COR-L47 (cell line): ENCODE data around the gene KRT83.
"Not testable (repeated sequence)": the region's sequence is repeated elsewhere in the genome, so short reads cannot be mapped to it uniquely, and the experiment has no call there.

ENCODE experiments used
- DNase-seq: peaks from one replicate; lab custom pipeline; 2025; lab: John Stamatoyannopoulos, UW

Gene KRT83

GRCh38 chr12:52332381-52332780, 11.2 kb upstream of the KRT83 start:
- DNase-seq: no peak

- DNase-seq: no peak
Measured at GRCh38 chr12:52331833-52332232, 10.6 kb upstream of the KRT83 start.

- no peak for DNase-seq
Measured at GRCh38 chr12:52331039-52331438, 9.8 kb upstream of the KRT83 start.

GRCh38 chr12:52327830-52328500, 6.8 kb upstream of the KRT83 start:
- DNase-seq: no peak

GRCh38 chr12:52327052-52327829, 6.0 kb upstream of the KRT83 start:
- peak; percentile 80 for DNase-seq

- DNase-seq: no peak
Measured at GRCh38 chr12:52324153-52324444, 2.9 kb upstream of the KRT83 start.

- DNase-seq: peak; percentile 68
Measured at GRCh38 chr12:52323416-52324152, 2.4 kb upstream of the KRT83 start.

GRCh38 chr12:52323001-52323400, 1.8 kb upstream of the KRT83 start:
- no peak for DNase-seq

- no peak for DNase-seq
Measured at GRCh38 chr12:52322069-52322468, 871 bp upstream of the KRT83 start.

GRCh38 chr12:52321418-52321817, 220 bp upstream of the KRT83 start:
- DNase-seq: no peak

- peak; percentile 52 for DNase-seq
Measured at GRCh38 chr12:52319097-52319496, 2.1 kb downstream of the KRT83 start.

GRCh38 chr12:52318241-52318990, 2.8 kb downstream of the KRT83 start:
- no peak for DNase-seq

GRCh38 chr12:52317468-52318052, 3.6 kb downstream of the KRT83 start:
- DNase-seq: no peak

- DNase-seq: no peak
Measured at GRCh38 chr12:52316701-52317100, 4.5 kb downstream of the KRT83 start.

GRCh38 chr12:52316290-52316689, 4.9 kb downstream of the KRT83 start:
- no peak for DNase-seq

- DNase-seq: not testable (repeated sequence)
Measured at GRCh38 chr12:52315721-52316120, 5.5 kb downstream of the KRT83 start.

GRCh38 chr12:52314511-52314910, 6.7 kb downstream of the KRT83 start:
- DNase-seq: no peak

GRCh38 chr12:52313926-52314325, 7.3 kb downstream of the KRT83 start:
- no peak for DNase-seq

- no peak for DNase-seq
Measured at GRCh38 chr12:52313461-52313860, 7.7 kb downstream of the KRT83 start.

- no peak for DNase-seq
Measured at GRCh38 chr12:52312086-52312485, 9.1 kb downstream of the KRT83 start.

- no peak for DNase-seq
Measured at GRCh38 chr12:52311285-52311648, 9.9 kb downstream of the KRT83 start.

GRCh38 chr12:52310622-52311284, 10.4 kb downstream of the KRT83 start:
- DNase-seq: no peak
